HG03575 (cell line): ENCODE data around the gene RSBN1.
"Not testable (repeated sequence)": the region's sequence is repeated elsewhere in the genome, so short reads cannot be mapped to it uniquely, and the experiment has no call there.

ENCODE experiments used
- ATAC-seq: cut with Tn5 transposase; IDR thresholded peaks from one replicate; pipeline ENCODE4 v1.9.1; 2021; ENCODE audit not compliant: unreplicated experiment, insufficient number of reproducible peaks, low FRiP score; ENCODE audit errors: extremely low read depth

The RSBN1 gene

GRCh38 chr1:113758631-113759332 is 53.5 kb downstream of the RSBN1 start:
- no peak for ATAC-seq

GRCh38 chr1:113756461-113756860 is 55.8 kb downstream of the RSBN1 start:
- ATAC-seq = no peak

- ATAC-seq = not testable (repeated sequence)
These were observed 58.9 kb downstream of the RSBN1 start for GRCh38 chr1:113753333-113753732.

- no peak for ATAC-seq
These were observed 60.8 kb downstream of the RSBN1 start for GRCh38 chr1:113751516-113751915.

- no peak for ATAC-seq
These were observed 61.2 kb downstream of the RSBN1 start for GRCh38 chr1:113751114-113751513.

- ATAC-seq = no peak
These were observed 62.9 kb downstream of the RSBN1 start for GRCh38 chr1:113749402-113749801.

GRCh38 chr1:113747376-113747775 is 64.9 kb downstream of the RSBN1 start:
- no peak for ATAC-seq

- no peak for ATAC-seq
These were observed 66.9 kb downstream of the RSBN1 start for GRCh38 chr1:113745425-113745824.

GRCh38 chr1:113744114-113744513 is 68.2 kb downstream of the RSBN1 start:
- ATAC-seq = no peak

- no peak for ATAC-seq
These were observed 69.8 kb downstream of the RSBN1 start for GRCh38 chr1:113742515-113742914.

GRCh38 chr1:113734357-113735055 is 77.8 kb downstream of the RSBN1 start:
- ATAC-seq = no peak

- no peak for ATAC-seq
These were observed 79.5 kb downstream of the RSBN1 start for GRCh38 chr1:113732802-113733201.

- no peak for ATAC-seq
These were observed 91.3 kb downstream of the RSBN1 start for GRCh38 chr1:113721010-113721409.

- not testable (repeated sequence) for ATAC-seq
These were observed 93.7 kb downstream of the RSBN1 start for GRCh38 chr1:113718621-113719020.

- not testable (repeated sequence) for ATAC-seq
These were observed 94.8 kb downstream of the RSBN1 start for GRCh38 chr1:113717506-113717905.

GRCh38 chr1:113714606-113715269 is 97.5 kb downstream of the RSBN1 start:
- no peak for ATAC-seq
